Thoracic aorta (tissue), 2 donors: ENCODE results near the gene GALM. TPM values are rescaled to one million over a fixed set of nuclear protein-coding genes. Genes with fewer than 3 reads are reported as not detected.
"Not testable (repeated sequence)": the region's sequence is repeated elsewhere in the genome, so short reads cannot be mapped to it uniquely, and the experiment has no call there.

Experiments
- ATAC-seq: fragments of 150-250 bp; one replicate; pipeline ENCODE4 v1.8.0; 2017; ENCODE audit warnings: low read depth; ENCODE audit not compliant: insufficient number of reproducible peaks, low FRiP score
- DNase-seq: peaks from one replicate; pipeline ENCODE4 v3.0.0-alpha.2; 2020; ENCODE audit warnings: low spot score
- H3K27ac ChIP-seq, 2 donors: fragments of 200-600 bp; sonication (generic); 1 replicate in 1 of 2; 2 replicates in 1 of 2; pipeline ENCODE4 v1.5.1; 2016; ENCODE audit warnings: mild to moderate bottlenecking in 2 of 2, moderate library complexity in 2 of 2
- H3K27me3 ChIP-seq: fragments of 200-600 bp; sonication (generic); replicated peaks from 2 replicates; pipeline ENCODE4 v1.6.0; 2016; ENCODE audit warnings: mild to moderate bottlenecking; ENCODE audit not compliant: insufficient read depth
- H3K36me3 ChIP-seq: fragments of 200-600 bp; sonication (generic); one replicate; pipeline ENCODE4 v1.5.1; 2016
- H3K4me1 ChIP-seq, 2 donors: fragments of 200-600 bp; sonication (generic); 1 replicate in 1 of 2; 2 replicates in 1 of 2; pipeline versions ENCODE4 v1.5.1 to v1.6.0; 2016; ENCODE audit warnings: low read depth in 2 of 2, mild to moderate bottlenecking in 1 of 2; ENCODE audit not compliant: control insufficient read depth in 1 of 2
- H3K4me3 ChIP-seq: fragments of 200-600 bp; sonication (generic); 2 replicates; pipeline ENCODE4 v1.5.1; 2016; ENCODE audit warnings: mild to moderate bottlenecking
- H3K9me3 ChIP-seq: fragments of 200-600 bp; sonication (generic); 2 replicates; pipeline ENCODE4 v1.5.1; 2016
- CTCF ChIP-seq: fragments of 200-600 bp; sonication (generic); IDR thresholded peaks from one replicate; pipeline ENCODE4 v1.5.1; 2019; ENCODE audit warnings: antibody characterized with exemption
- total RNA-seq, 2 donors: library from RNA; depleted of rRNA; stranded (reverse); fragments of >200 nt; gene quantifications; one replicate each; pipeline versions ENCODE4 v1.1.0 to v1.2.3, GENCODE V29; 2016

The GALM gene
- total RNA-seq, 2 donors from 2014 or later: 19.5 to 25.1 TPM

GRCh38 chr2:38700881-38701458, 35.1 kb downstream of the GALM start:
- no peak for TF ChIP-seq CTCF
- DNase-seq: no peak
- H3K4me1 ChIP-seq: peaks cover 4 to 7% of the 10 kb centered on the region in 2 donors
- ATAC-seq: no peak
- H3K4me3 ChIP-seq: no peak overlapping the region
- no peaks in the 10 kb centered on the region for H3K36me3 ChIP-seq
- no peaks in the 10 kb centered on the region for H3K27me3 ChIP-seq
- no peak overlapping the region for H3K27ac ChIP-seq
- no peaks in the 10 kb centered on the region for H3K9me3 ChIP-seq

GRCh38 chr2:38701542-38701941, 35.6 kb downstream of the GALM start:
- H3K36me3 ChIP-seq: no peaks in the 10 kb centered on the region
- DNase-seq (no peak), ATAC-seq (no peak)
- no peak overlapping the region for H3K4me3 ChIP-seq
- peaks cover 4 to 7% of the 10 kb centered on the region in 2 donors for H3K4me1 ChIP-seq
- H3K27me3 ChIP-seq: no peaks in the 10 kb centered on the region
- no peaks in the 10 kb centered on the region for H3K9me3 ChIP-seq
- TF ChIP-seq CTCF: no peak
- H3K27ac ChIP-seq: no peak overlapping the region

GRCh38 chr2:38702413-38702812, 36.5 kb downstream of the GALM start:
- Histone ChIP-seq H3K4me3 (no peak overlapping the region), H3K9me3 (no peaks in the 10 kb centered on the region), H3K4me1 (peaks cover 4 to 7% of the 10 kb centered on the region in 2 donors), H3K27me3 (no peaks in the 10 kb centered on the region), H3K36me3 (no peaks in the 10 kb centered on the region), H3K27ac (no peak overlapping the region)
- DNase-seq: no peak
- ATAC-seq: no peak
- TF ChIP-seq CTCF: no peak

- not testable (repeated sequence) for H3K9me3 ChIP-seq, H3K27ac ChIP-seq, H3K4me1 ChIP-seq, ATAC-seq, H3K4me3 ChIP-seq, H3K36me3 ChIP-seq, DNase-seq, H3K27me3 ChIP-seq
These were observed 37.4 kb downstream of the GALM start for GRCh38 chr2:38703336-38703735.

GRCh38 chr2:38704664-38705063, 38.8 kb downstream of the GALM start:
- Histone ChIP-seq H3K36me3 (no peaks in the 10 kb centered on the region), H3K4me1 (peaks cover 4 to 7% of the 10 kb centered on the region in 2 donors), H3K27ac (no peak overlapping the region), H3K9me3 (no peaks in the 10 kb centered on the region), H3K27me3 (no peaks in the 10 kb centered on the region), H3K4me3 (no peak overlapping the region)
- no peak for DNase-seq
- TF ChIP-seq CTCF: no peak
- no peak for ATAC-seq

- no peak overlapping the region for H3K27ac ChIP-seq
- H3K27me3 ChIP-seq: no peaks in the 10 kb centered on the region
- DNase-seq (no peak), ATAC-seq (no peak)
- H3K4me3 ChIP-seq: no peak overlapping the region
- H3K9me3 ChIP-seq: no peaks in the 10 kb centered on the region
- H3K36me3 ChIP-seq: no peaks in the 10 kb centered on the region
- TF ChIP-seq CTCF: no peak
- peaks cover 4 to 7% of the 10 kb centered on the region in 2 donors for H3K4me1 ChIP-seq
These were observed 41.0 kb downstream of the GALM start for GRCh38 chr2:38706846-38707345.

GRCh38 chr2:38708491-38708890, 42.6 kb downstream of the GALM start:
- not testable (repeated sequence) for H3K36me3 ChIP-seq, H3K4me1 ChIP-seq, H3K9me3 ChIP-seq, H3K27me3 ChIP-seq, ATAC-seq, H3K4me3 ChIP-seq, DNase-seq, H3K27ac ChIP-seq
